Fibroblast of lung (primary cell): ENCODE data around the gene DDHD1. TPM values are rescaled to one million over a fixed set of nuclear protein-coding genes. Genes with fewer than 3 reads are reported as not detected.

ENCODE experiments used
- DNase-seq, 2 donors: peaks; one replicate each; pipeline versions ENCODE4 v3.0.0 to v3.0.0-alpha.2; 2010; ENCODE audit warnings: low read depth in 2 of 2
- H2AFZ ChIP-seq: 2 replicates; pipeline ENCODE4 v1.5.1; 2012; ENCODE audit warnings: low read length, control low read depth, inconsistent platforms
- H3K27ac ChIP-seq: 2 replicates; pipeline ENCODE4 v1.5.1; 2011; ENCODE audit warnings: low read length, control low read depth; ENCODE audit not compliant: insufficient read depth
- H3K27me3 ChIP-seq: 2 replicates; pipeline ENCODE4 v1.5.1; 2011; ENCODE audit warnings: mild to moderate bottlenecking, low read length; ENCODE audit not compliant: control insufficient read depth, insufficient read depth
- H3K36me3 ChIP-seq: 2 replicates; pipeline ENCODE4 v1.5.1; 2011; ENCODE audit warnings: low read length; ENCODE audit not compliant: control insufficient read depth, insufficient read depth
- H3K4me1 ChIP-seq: 2 replicates; pipeline ENCODE4 v1.5.1; 2011; ENCODE audit warnings: low read length; ENCODE audit not compliant: control insufficient read depth, insufficient read depth; ENCODE audit errors: extremely low read depth
- H3K4me2 ChIP-seq: 2 replicates; pipeline ENCODE4 v1.5.1; 2011; ENCODE audit warnings: low read length, control low read depth; ENCODE audit not compliant: insufficient read depth; ENCODE audit errors: extremely low read depth
- H3K4me3 ChIP-seq, 4 experiments: fragments of 200-600 bp in 1 of 4; sonication (generic) in 1 of 4; replicated peaks in 1 of 4; 2 replicates each; pipeline ENCODE4 v1.5.1; 2011 to 2016; ENCODE audit warnings: low read length in 4 of 4, low read depth in 3 of 4, mild to moderate bottlenecking in 3 of 4, control low read depth in 2 of 4, inconsistent platforms in 1 of 4, mixed read lengths in 1 of 4; ENCODE audit not compliant: insufficient read depth in 1 of 4; ENCODE audit errors: control extremely low read depth in 1 of 4
- H3K79me2 ChIP-seq: 2 replicates; pipeline ENCODE4 v1.5.1; 2012; ENCODE audit warnings: mild to moderate bottlenecking, low read length, inconsistent platforms; ENCODE audit not compliant: control insufficient read depth, insufficient read depth
- H3K9ac ChIP-seq: 2 replicates; pipeline ENCODE4 v1.5.1; 2011; ENCODE audit warnings: mild to moderate bottlenecking, low read length, control low read depth; ENCODE audit not compliant: insufficient read depth
- H3K9me3 ChIP-seq: 2 replicates; pipeline ENCODE4 v1.5.1; 2012; ENCODE audit warnings: low read depth, low read length; ENCODE audit not compliant: control insufficient read depth, insufficient read depth
- H4K20me1 ChIP-seq: 2 replicates; pipeline ENCODE4 v1.5.1; 2011; ENCODE audit warnings: low read length; ENCODE audit not compliant: control insufficient read depth, insufficient read depth; ENCODE audit errors: extremely low read depth
- CTCF ChIP-seq, 2 donors: IDR thresholded peaks in 1 of 2; conservative IDR thresholded peaks in 1 of 2; 1 replicate in 1 of 2; 2 replicates in 1 of 2; pipeline ENCODE4 v1.5.1; 2011 to 2012; ENCODE audit warnings: low read length in 2 of 2, control low read depth in 1 of 2, inconsistent platforms in 1 of 2, low read depth in 1 of 2, mild to moderate bottlenecking in 1 of 2
- EZH2 ChIP-seq: IDR thresholded peaks from 2 replicates; pipeline ENCODE4 v1.5.1; 2012; ENCODE audit warnings: low read length, control low read depth, mild to moderate bottlenecking; ENCODE audit errors: missing control alignments
- polyA plus RNA-seq, 2 donors: library from polyadenylated mRNA; depleted of rRNA in 1 of 2; stranded (reverse) in 1 of 2; unstranded in 1 of 2; fragments of >200 nt; gene quantifications; 2 replicates each; pipeline ENCODE4 v1.2.1, GENCODE V29; 2011 to 2012; ENCODE audit warnings: missing spikeins in 1 of 2
- total RNA-seq: library from RNA; depleted of rRNA; stranded (reverse); fragments of >200 nt; gene quantifications from 2 replicates; pipeline ENCODE4 v1.2.1, GENCODE V29; 2014

The DDHD1 gene
- total and polyA plus RNA-seq, 2 donors (not counting 1 experiment from before 2014, with no cell fraction given), result 13.6 to 30.6 TPM

GRCh38 chr14:53062856-53063255 lies 90.3 kb downstream of the DDHD1 start:
- Histone ChIP-seq H3K4me1 (peaks cover 4% of the 10 kb centered on the region), H3K9me3 (no peaks in the 10 kb centered on the region), H3K79me2 (no peaks in the 10 kb centered on the region), H3K9ac (no peak overlapping the region), H4K20me1 (no peaks in the 10 kb centered on the region), H3K4me3 (no peak overlapping the region), H3K36me3 (no peaks in the 10 kb centered on the region), H2AFZ (no peak overlapping the region), H3K27ac (no peak overlapping the region), H3K4me2 (no peak overlapping the region), H3K27me3 (no peaks in the 10 kb centered on the region)
- DNase-seq, result peak; percentile 53 to 76
- TF ChIP-seq EZH2 (no peak), CTCF (conservative IDR thresholded peaks at IDR 0.05 in 1 of 2, IDR thresholded peaks at IDR 0.05 in 1 of 2; ENCODE audit: low read depth in 1 of 2, low read length in 2 of 2) (no peak)

- Histone ChIP-seq H4K20me1 (no peaks in the 10 kb centered on the region), H3K4me3 (no peak overlapping the region), H2AFZ (no peak overlapping the region), H3K9ac (no peak overlapping the region), H3K27ac (no peak overlapping the region), H3K27me3 (no peaks in the 10 kb centered on the region), H3K4me2 (no peak overlapping the region), H3K79me2 (no peaks in the 10 kb centered on the region), H3K4me1 (peaks cover 4% of the 10 kb centered on the region), H3K9me3 (no peaks in the 10 kb centered on the region), H3K36me3 (no peaks in the 10 kb centered on the region)
- DNase-seq, result no peak
- TF ChIP-seq EZH2 (no peak), CTCF (conservative IDR thresholded peaks at IDR 0.05 in 1 of 2, IDR thresholded peaks at IDR 0.05 in 1 of 2; ENCODE audit: low read depth in 1 of 2, low read length in 2 of 2) (no peak)
Measured at GRCh38 chr14:53060046-53060445, 93.1 kb downstream of the DDHD1 start.

GRCh38 chr14:53055003-53055402 lies 98.1 kb downstream of the DDHD1 start:
- no peak overlapping the region for H3K9ac ChIP-seq
- no peak overlapping the region for H3K27ac ChIP-seq
- no peak overlapping the region for H2AFZ ChIP-seq

More at GRCh38 chr14:53055003-53055402, 98.1 kb downstream of the DDHD1 start:
- H3K27me3 ChIP-seq, result no peaks in the 10 kb centered on the region
- TF ChIP-seq EZH2, result no peak
- TF ChIP-seq CTCF (conservative IDR thresholded peaks at IDR 0.05 in 1 of 2, IDR thresholded peaks at IDR 0.05 in 1 of 2; ENCODE audit: low read depth in 1 of 2, low read length in 2 of 2), result peak; percentile 37 to 71
- no peaks in the 10 kb centered on the region for H3K9me3 ChIP-seq
- H3K4me3 ChIP-seq, result no peak overlapping the region
- no peaks in the 10 kb centered on the region for H3K79me2 ChIP-seq
- no peaks in the 10 kb centered on the region for H3K36me3 ChIP-seq
- DNase-seq, result peak; percentile 38 to 79
- no peak overlapping the region for H3K4me2 ChIP-seq
- H3K4me1 ChIP-seq, result peaks cover 4% of the 10 kb centered on the region
- H4K20me1 ChIP-seq, result no peaks in the 10 kb centered on the region
